Fibroblast of lung (primary cell): ENCODE measurements around the gene ITGB3. TPM values are rescaled to one million over a fixed set of nuclear protein-coding genes. Genes with fewer than 3 reads are reported as not detected.

Experiments
- DNase-seq, 2 donors: peaks; one replicate each; pipeline versions ENCODE4 v3.0.0 to v3.0.0-alpha.2; 2010; ENCODE audit warnings: low read depth in 2 of 2
- H2AFZ ChIP-seq: 2 replicates; pipeline ENCODE4 v1.5.1; 2012; ENCODE audit warnings: low read length, control low read depth, inconsistent platforms
- H3K27ac ChIP-seq: 2 replicates; pipeline ENCODE4 v1.5.1; 2011; ENCODE audit warnings: low read length, control low read depth; ENCODE audit not compliant: insufficient read depth
- H3K27me3 ChIP-seq: 2 replicates; pipeline ENCODE4 v1.5.1; 2011; ENCODE audit warnings: mild to moderate bottlenecking, low read length; ENCODE audit not compliant: control insufficient read depth, insufficient read depth
- H3K36me3 ChIP-seq: 2 replicates; pipeline ENCODE4 v1.5.1; 2011; ENCODE audit warnings: low read length; ENCODE audit not compliant: control insufficient read depth, insufficient read depth
- H3K4me1 ChIP-seq: 2 replicates; pipeline ENCODE4 v1.5.1; 2011; ENCODE audit warnings: low read length; ENCODE audit not compliant: control insufficient read depth, insufficient read depth; ENCODE audit errors: extremely low read depth
- H3K4me2 ChIP-seq: 2 replicates; pipeline ENCODE4 v1.5.1; 2011; ENCODE audit warnings: low read length, control low read depth; ENCODE audit not compliant: insufficient read depth; ENCODE audit errors: extremely low read depth
- H3K4me3 ChIP-seq, 4 experiments: fragments of 200-600 bp in 1 of 4; sonication (generic) in 1 of 4; replicated peaks in 1 of 4; 2 replicates each; pipeline ENCODE4 v1.5.1; 2011 to 2016; ENCODE audit warnings: low read length in 4 of 4, low read depth in 3 of 4, mild to moderate bottlenecking in 3 of 4, control low read depth in 2 of 4, inconsistent platforms in 1 of 4, mixed read lengths in 1 of 4; ENCODE audit not compliant: insufficient read depth in 1 of 4; ENCODE audit errors: control extremely low read depth in 1 of 4
- H3K79me2 ChIP-seq: 2 replicates; pipeline ENCODE4 v1.5.1; 2012; ENCODE audit warnings: mild to moderate bottlenecking, low read length, inconsistent platforms; ENCODE audit not compliant: control insufficient read depth, insufficient read depth
- H3K9ac ChIP-seq: 2 replicates; pipeline ENCODE4 v1.5.1; 2011; ENCODE audit warnings: mild to moderate bottlenecking, low read length, control low read depth; ENCODE audit not compliant: insufficient read depth
- H3K9me3 ChIP-seq: 2 replicates; pipeline ENCODE4 v1.5.1; 2012; ENCODE audit warnings: low read depth, low read length; ENCODE audit not compliant: control insufficient read depth, insufficient read depth
- H4K20me1 ChIP-seq: 2 replicates; pipeline ENCODE4 v1.5.1; 2011; ENCODE audit warnings: low read length; ENCODE audit not compliant: control insufficient read depth, insufficient read depth; ENCODE audit errors: extremely low read depth
- EZH2 ChIP-seq: IDR thresholded peaks from 2 replicates; pipeline ENCODE4 v1.5.1; 2012; ENCODE audit warnings: low read length, control low read depth, mild to moderate bottlenecking; ENCODE audit errors: missing control alignments
- polyA plus RNA-seq, 2 donors: library from polyadenylated mRNA; depleted of rRNA in 1 of 2; stranded (reverse) in 1 of 2; unstranded in 1 of 2; fragments of >200 nt; gene quantifications; 2 replicates each; pipeline ENCODE4 v1.2.1, GENCODE V29; 2011 to 2012; ENCODE audit warnings: missing spikeins in 1 of 2
- total RNA-seq: library from RNA; depleted of rRNA; stranded (reverse); fragments of >200 nt; gene quantifications from 2 replicates; pipeline ENCODE4 v1.2.1, GENCODE V29; 2014
- TF ChIP-seq, protein P1 (sequence below), 2 donors: IDR thresholded peaks in 1 of 2; conservative IDR thresholded peaks in 1 of 2; 1 replicate in 1 of 2; 2 replicates in 1 of 2; pipeline ENCODE4 v1.5.1; 2011 to 2012; ENCODE audit warnings: low read length in 2 of 2, control low read depth in 1 of 2, inconsistent platforms in 1 of 2, low read depth in 1 of 2, mild to moderate bottlenecking in 1 of 2

Gene ITGB3
- total and polyA plus RNA-seq, 2 donors (not counting 1 experiment from before 2014, with no cell fraction given) = 22.0 to 23.3 TPM

DNA sequence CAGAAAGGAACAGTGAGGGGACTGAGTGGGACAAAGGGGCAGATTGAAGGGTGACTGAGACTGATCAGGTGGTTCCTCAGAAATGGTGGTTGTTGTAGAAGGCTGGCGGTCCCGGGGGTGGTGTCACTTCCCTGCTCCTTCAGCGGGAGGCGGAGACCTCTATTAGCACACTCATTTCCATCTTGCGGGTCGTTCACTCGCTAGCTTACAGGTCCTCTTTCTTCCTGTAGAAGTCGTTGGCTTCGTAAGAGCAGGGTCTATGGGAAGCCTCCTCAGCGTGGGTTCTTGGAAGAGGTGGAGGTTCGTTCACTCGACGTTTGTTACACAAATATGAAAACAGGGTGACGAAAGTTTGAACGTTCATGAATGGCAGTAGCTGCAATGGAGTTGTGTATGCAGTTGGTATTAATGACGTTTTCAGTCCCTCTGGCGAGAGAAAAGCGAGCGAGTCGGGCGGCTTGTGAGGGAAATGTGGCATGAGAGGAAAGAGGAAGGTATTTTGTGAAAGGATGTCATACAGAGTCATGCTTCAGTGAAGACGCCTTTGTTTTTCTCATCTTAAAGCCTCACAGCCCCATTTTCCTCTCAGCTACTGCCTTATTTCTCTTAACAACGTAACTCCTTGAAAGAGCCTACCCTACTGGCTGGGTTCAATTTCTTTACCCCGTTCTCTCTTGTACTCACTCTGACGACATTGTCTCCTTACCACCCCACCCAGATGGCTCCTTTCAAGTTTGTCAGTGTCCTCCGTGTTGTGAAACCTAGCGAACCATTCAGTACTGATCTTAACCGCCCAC is 70.8 kb downstream of the ITGB3 start:
- no peaks in the 10 kb centered on the region for H4K20me1 ChIP-seq
- H3K79me2 ChIP-seq = no peaks in the 10 kb centered on the region
- no peaks in the 10 kb centered on the region for H3K4me1 ChIP-seq
- H3K27ac ChIP-seq = peak overlapping the region; percentile 82
- H3K27me3 ChIP-seq = no peaks in the 10 kb centered on the region
- DNase-seq = peak; percentile 36 to 62
- H3K36me3 ChIP-seq = no peaks in the 10 kb centered on the region
- peak overlapping the region; percentile 68 for H3K9ac ChIP-seq
- peak overlapping the region; percentile 66 to 81 (median 72) for H3K4me3 ChIP-seq
- TF ChIP-seq EZH2 = no peak
- TF ChIP-seq, protein P1, sequence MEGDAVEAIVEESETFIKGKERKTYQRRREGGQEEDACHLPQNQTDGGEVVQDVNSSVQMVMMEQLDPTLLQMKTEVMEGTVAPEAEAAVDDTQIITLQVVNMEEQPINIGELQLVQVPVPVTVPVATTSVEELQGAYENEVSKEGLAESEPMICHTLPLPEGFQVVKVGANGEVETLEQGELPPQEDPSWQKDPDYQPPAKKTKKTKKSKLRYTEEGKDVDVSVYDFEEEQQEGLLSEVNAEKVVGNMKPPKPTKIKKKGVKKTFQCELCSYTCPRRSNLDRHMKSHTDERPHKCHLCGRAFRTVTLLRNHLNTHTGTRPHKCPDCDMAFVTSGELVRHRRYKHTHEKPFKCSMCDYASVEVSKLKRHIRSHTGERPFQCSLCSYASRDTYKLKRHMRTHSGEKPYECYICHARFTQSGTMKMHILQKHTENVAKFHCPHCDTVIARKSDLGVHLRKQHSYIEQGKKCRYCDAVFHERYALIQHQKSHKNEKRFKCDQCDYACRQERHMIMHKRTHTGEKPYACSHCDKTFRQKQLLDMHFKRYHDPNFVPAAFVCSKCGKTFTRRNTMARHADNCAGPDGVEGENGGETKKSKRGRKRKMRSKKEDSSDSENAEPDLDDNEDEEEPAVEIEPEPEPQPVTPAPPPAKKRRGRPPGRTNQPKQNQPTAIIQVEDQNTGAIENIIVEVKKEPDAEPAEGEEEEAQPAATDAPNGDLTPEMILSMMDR (conservative IDR thresholded peaks at IDR 0.05 in 1 of 2, IDR thresholded peaks at IDR 0.05 in 1 of 2; ENCODE audit: low read depth in 1 of 2, low read length in 2 of 2) = no peak
- H3K9me3 ChIP-seq = no peaks in the 10 kb centered on the region
- peak overlapping the region; percentile 97 for H2AFZ ChIP-seq
- H3K4me2 ChIP-seq = peak overlapping the region; percentile 93

DNA sequence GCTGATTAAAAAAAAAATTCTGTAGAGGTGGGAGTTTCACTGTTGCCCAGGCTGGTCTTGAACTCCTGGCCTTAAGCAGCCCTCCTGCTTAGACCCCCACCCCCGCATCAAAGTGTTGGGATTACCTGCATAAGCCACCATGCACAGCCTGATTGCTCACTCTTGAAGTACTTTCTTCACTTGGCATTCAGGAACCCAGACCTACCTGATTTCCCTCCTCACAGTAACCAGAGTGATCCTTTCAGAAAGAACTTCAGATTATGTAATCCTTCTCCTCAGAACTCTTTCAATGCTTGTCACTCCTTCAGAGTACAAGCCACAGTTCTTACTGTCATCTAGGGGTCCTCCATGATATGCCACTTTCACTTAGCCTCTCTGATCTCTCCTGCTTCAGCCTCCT is 71.5 kb downstream of the ITGB3 start:
- no peaks in the 10 kb centered on the region for H3K36me3 ChIP-seq
- H4K20me1 ChIP-seq = no peaks in the 10 kb centered on the region
- H3K4me2 ChIP-seq = no peak overlapping the region
- H3K4me1 ChIP-seq = no peaks in the 10 kb centered on the region
- DNase-seq = no peak
- no peak overlapping the region for H3K9ac ChIP-seq
- no peaks in the 10 kb centered on the region for H3K27me3 ChIP-seq
- no peaks in the 10 kb centered on the region for H3K79me2 ChIP-seq
- H3K4me3 ChIP-seq = no peak overlapping the region
- no peak overlapping the region for H3K27ac ChIP-seq
- no peak overlapping the region for H2AFZ ChIP-seq
- TF ChIP-seq, protein P1 (conservative IDR thresholded peaks at IDR 0.05 in 1 of 2, IDR thresholded peaks at IDR 0.05 in 1 of 2; ENCODE audit: low read depth in 1 of 2, low read length in 2 of 2) = no peak
- no peak for TF ChIP-seq EZH2
- H3K9me3 ChIP-seq = no peaks in the 10 kb centered on the region

DNA sequence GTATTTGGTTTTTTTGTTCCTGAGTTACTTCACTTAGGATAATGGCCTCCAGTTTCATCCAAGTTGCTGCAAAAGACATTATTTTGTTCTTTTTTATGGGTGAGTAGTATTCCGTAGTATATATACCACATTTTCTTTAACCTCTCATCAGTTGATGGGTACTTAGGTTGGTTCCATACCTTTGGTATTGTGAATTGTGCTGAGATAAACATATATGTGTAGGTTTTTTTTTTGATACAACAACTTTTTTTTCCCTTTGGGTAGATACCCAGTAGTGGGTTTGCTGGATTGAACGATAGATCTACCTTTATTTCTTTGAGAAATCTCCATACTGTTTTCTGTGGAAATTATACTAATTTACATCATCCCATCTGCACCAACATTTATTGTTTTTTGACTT is 76.9 kb downstream of the ITGB3 start:
- Histone ChIP-seq H3K9ac (no peak overlapping the region), H3K9me3 (no peaks in the 10 kb centered on the region), H3K4me3 (no peak overlapping the region), H2AFZ (no peak overlapping the region), H3K27me3 (no peaks in the 10 kb centered on the region), H3K4me1 (no peaks in the 10 kb centered on the region), H3K79me2 (no peaks in the 10 kb centered on the region), H3K27ac (no peak overlapping the region), H3K36me3 (no peaks in the 10 kb centered on the region), H3K4me2 (no peak overlapping the region), H4K20me1 (no peaks in the 10 kb centered on the region)
- no peak for DNase-seq
- TF ChIP-seq, protein P1 (conservative IDR thresholded peaks at IDR 0.05 in 1 of 2, IDR thresholded peaks at IDR 0.05 in 1 of 2; ENCODE audit: low read depth in 1 of 2, low read length in 2 of 2) = no peak
- no peak for TF ChIP-seq EZH2
